GM21526 (cell line): ENCODE results near the gene JSRP1.
"Not testable (repeated sequence)": the region's sequence is repeated elsewhere in the genome, so short reads cannot be mapped to it uniquely, and the experiment has no call there.

Source experiments
- ATAC-seq: cut with Tn5 transposase; IDR thresholded peaks from one replicate; pipeline ENCODE4 v1.9.1; 2021; ENCODE audit warnings: moderate library complexity; ENCODE audit not compliant: unreplicated experiment, low FRiP score

Gene JSRP1

GRCh38 chr19:2282862-2283237, 26.6 kb upstream of the JSRP1 start:
- ATAC-seq = no peak

- no peak for ATAC-seq
Observed at GRCh38 chr19:2282062-2282861, 26.0 kb upstream of the JSRP1 start, which contains the start of gene PEAK3. Gene PEAK3 (minus strand): TSS chr19:2282175. CDS start chr19:2280931, 1,244 bp downstream.

GRCh38 chr19:2281265-2282061, 25.2 kb upstream of the JSRP1 start:
- ATAC-seq = not testable (repeated sequence)

- ATAC-seq = no peak
Observed at GRCh38 chr19:2280633-2281264, 24.5 kb upstream of the JSRP1 start.

GRCh38 chr19:2278459-2279158, 22.4 kb upstream of the JSRP1 start:
- ATAC-seq = no peak

GRCh38 chr19:2277138-2277537, 20.9 kb upstream of the JSRP1 start:
- ATAC-seq = no peak

GRCh38 chr19:2276429-2276986, 20.3 kb upstream of the JSRP1 start:
- ATAC-seq = no peak

GRCh38 chr19:2275588-2276428, 19.6 kb upstream of the JSRP1 start:
- no peak for ATAC-seq

GRCh38 chr19:2274931-2275535, 18.8 kb upstream of the JSRP1 start:
- ATAC-seq = no peak

- no peak for ATAC-seq
Observed at GRCh38 chr19:2274185-2274711, 18.0 kb upstream of the JSRP1 start.

GRCh38 chr19:2273356-2274184, 17.4 kb upstream of the JSRP1 start:
- ATAC-seq = no peak

GRCh38 chr19:2271234-2272103, 15.3 kb upstream of the JSRP1 start:
- no peak for ATAC-seq

GRCh38 chr19:2270423-2271233, 14.4 kb upstream of the JSRP1 start:
- ATAC-seq = no peak

GRCh38 chr19:2270157-2270422, 13.9 kb upstream of the JSRP1 start:
- no peak for ATAC-seq

GRCh38 chr19:2269244-2270156, 13.3 kb upstream of the JSRP1 start:
- peak; percentile 43 for ATAC-seq
